IPS DF 6.9 (cell line): ENCODE results near the gene IER5L.
"Not testable (repeated sequence)": the region's sequence is repeated elsewhere in the genome, so short reads cannot be mapped to it uniquely, and the experiment has no call there.

Source experiments
- DNase-seq: peaks from one replicate; pipeline ENCODE4 v3.0.0-alpha.2; 2013; ENCODE audit warnings: low read depth, low spot score
- H3K27ac ChIP-seq: one replicate; pipeline ENCODE4 v1.5.1; 2013; ENCODE audit warnings: low read length, control low read depth
- H3K27me3 ChIP-seq: 2 replicates; pipeline ENCODE4 v1.6.1; 2013; ENCODE audit warnings: mild to moderate bottlenecking, low read length; ENCODE audit not compliant: control insufficient read depth, insufficient read depth
- H3K36me3 ChIP-seq: 2 replicates; pipeline ENCODE4 v1.6.1; 2013; ENCODE audit warnings: low read length; ENCODE audit not compliant: control insufficient read depth, insufficient read depth
- H3K4me1 ChIP-seq: 2 replicates; pipeline ENCODE4 v1.6.1; 2013; ENCODE audit warnings: low read length; ENCODE audit not compliant: control insufficient read depth, insufficient read depth
- H3K4me3 ChIP-seq: 2 replicates; pipeline ENCODE4 v1.5.1; 2013; ENCODE audit warnings: mild to moderate bottlenecking, low read length
- H3K9me3 ChIP-seq: 2 replicates; pipeline ENCODE4 v1.6.1; 2013; ENCODE audit warnings: low read length, inconsistent platforms; ENCODE audit not compliant: control insufficient read depth, insufficient read depth
- WGBS: extraction: QIAGEN DNeasy Blood & Tissue Kit; methylation state at CpG from one replicate; pipeline ENCODE4 v1.1.7; 2013; ENCODE audit warnings: mixed read lengths, missing lambda C conversion rate; ENCODE audit not compliant: insufficient read length, insufficient coverage; 5-methylcytosine and 5-hydroxymethylcytosine counted together

IER5L gene

DNA sequence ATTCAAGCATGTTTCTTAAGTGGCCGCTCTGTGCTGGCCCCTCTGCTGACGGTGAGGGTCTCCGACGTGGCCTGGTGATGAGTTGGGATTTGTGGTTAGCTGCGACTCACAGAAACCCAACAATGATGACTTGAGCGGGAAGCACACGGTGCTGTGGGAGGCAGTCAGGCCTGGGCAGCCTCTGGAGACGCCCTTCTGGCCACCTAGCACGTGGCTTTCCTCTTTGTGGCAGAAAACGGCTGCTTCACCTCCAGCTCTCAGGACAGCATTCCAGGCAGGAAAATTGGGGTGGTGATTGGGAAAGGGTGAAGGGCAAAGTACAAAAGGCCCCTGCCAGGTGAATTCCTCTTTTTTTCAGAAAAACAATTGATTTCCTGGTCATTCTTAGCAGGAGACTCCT, 17.5 kb upstream of the IER5L start:
- H3K4me3 ChIP-seq, result no peak overlapping the region
- no peaks in the 10 kb centered on the region for H3K9me3 ChIP-seq
- no peak overlapping the region for H3K27ac ChIP-seq
- no CpG with 5 or more reads among the region's 10 CpGs for WGBS
- no peaks in the 10 kb centered on the region for H3K36me3 ChIP-seq
- H3K4me1 ChIP-seq, result peaks cover 5% of the 10 kb centered on the region; the same call in 1 of the 2 replicates
- DNase-seq, result no peak
- H3K27me3 ChIP-seq, result no peaks in the 10 kb centered on the region; the same call in 1 of the 2 replicates

DNA sequence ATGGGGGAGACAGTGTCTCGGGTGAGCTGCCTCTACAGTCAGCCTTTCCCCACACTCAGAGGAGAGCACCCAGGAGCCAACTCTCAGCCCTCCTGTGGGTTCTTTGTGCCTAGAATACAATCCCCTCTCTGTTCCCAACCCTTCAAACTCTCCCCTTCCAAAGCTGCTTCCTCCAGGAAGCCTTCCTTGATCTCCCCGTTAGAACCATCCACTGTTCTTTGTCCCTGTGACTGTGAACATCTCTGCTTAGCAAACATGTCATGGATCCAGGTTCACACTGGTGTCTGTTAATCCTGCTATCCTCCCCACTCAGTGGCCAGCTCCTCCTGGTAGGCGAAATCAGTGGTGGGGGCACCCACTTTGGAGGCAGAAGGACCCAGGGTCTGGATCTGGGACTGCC, 16.2 kb upstream of the IER5L start:
- no CpG with 5 or more reads among the region's 3 CpGs for WGBS
- Histone ChIP-seq H3K9me3 (no peaks in the 10 kb centered on the region), H3K27me3 (no peaks in the 10 kb centered on the region; the same call in 1 of the 2 replicates), H3K4me1 (peaks cover 5% of the 10 kb centered on the region; the same call in 1 of the 2 replicates), H3K36me3 (no peaks in the 10 kb centered on the region), H3K27ac (no peak overlapping the region), H3K4me3 (no peak overlapping the region)
- DNase-seq, result no peak

DNA sequence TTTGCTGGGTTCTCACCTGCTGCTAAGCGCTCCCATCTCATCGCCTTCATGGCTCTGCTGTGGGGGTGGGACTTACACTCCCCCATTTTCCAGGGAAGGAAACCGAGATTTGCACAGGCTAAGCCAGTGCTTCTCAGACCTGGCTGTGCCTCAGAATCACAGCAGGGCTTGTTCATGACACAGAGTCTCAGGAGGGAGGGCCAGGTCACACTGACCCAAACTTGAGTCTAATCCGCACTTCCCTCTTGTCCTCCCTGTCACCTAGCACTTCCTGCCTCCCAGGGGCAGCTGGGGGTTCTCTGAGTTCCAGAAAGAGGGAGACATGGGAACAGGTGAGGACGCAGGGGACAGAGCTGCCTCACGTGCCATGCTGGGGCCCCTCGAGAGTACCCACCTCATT, 15.6 kb upstream of the IER5L start:
- H3K9me3 ChIP-seq, result no peaks in the 10 kb centered on the region
- H3K36me3 ChIP-seq, result no peaks in the 10 kb centered on the region
- DNase-seq, result no peak
- no peak overlapping the region for H3K27ac ChIP-seq
- WGBS, result no CpG with 5 or more reads among the region's 7 CpGs
- peaks cover 5% of the 10 kb centered on the region; the same call in 1 of the 2 replicates for H3K4me1 ChIP-seq
- H3K27me3 ChIP-seq, result no peaks in the 10 kb centered on the region; the same call in 1 of the 2 replicates
- H3K4me3 ChIP-seq, result no peak overlapping the region

DNA sequence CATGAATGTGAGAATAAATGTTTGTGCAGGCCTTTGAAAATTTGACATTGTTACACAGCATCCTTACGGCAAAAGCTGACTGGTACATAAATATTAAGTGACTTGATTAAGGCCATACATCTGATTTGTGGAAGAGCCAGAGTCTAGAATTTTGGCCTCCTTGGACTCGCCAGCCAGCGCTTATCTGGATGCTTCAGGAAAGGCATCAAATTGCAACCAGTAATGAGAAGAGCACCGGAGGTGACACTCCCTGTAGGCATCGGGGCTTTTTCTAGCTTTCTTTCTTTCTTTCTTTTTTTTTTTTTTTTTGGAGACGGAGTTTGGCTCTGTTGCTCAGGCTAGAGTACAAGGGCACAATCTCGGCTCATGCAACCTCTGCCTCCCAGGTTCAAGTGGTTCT, 13.2 kb upstream of the IER5L start:
- no peak for DNase-seq
- Histone ChIP-seq H3K27me3 (no peaks in the 10 kb centered on the region; the same call in 1 of the 2 replicates), H3K9me3 (no peaks in the 10 kb centered on the region), H3K27ac (no peak overlapping the region), H3K4me1 (peaks cover 3% of the 10 kb centered on the region; the same call in 1 of the 2 replicates), H3K4me3 (no peak overlapping the region), H3K36me3 (no peaks in the 10 kb centered on the region)
- WGBS, result no CpG with 5 or more reads among the region's 7 CpGs

DNA sequence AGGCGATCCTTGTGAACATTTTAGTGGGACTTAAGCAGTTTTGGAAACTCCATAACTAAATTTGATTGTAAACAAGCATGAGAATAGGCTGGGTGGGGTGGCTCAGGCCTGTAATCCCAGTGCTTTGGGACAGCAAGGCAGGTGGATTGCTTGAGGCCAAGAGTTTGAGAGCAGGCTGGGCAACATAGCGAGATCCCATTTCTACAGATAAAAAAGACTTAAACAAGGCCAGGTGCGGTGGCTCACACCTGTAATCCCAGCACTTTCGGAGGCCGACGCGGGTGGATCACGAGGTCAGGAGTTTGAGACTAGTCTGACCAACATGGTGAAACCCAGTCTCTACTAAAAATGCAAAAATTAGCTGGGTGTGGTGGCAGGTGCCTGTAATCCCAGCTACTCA, 11.9 kb upstream of the IER5L start:
- DNase-seq, H3K36me3 ChIP-seq, H3K27ac ChIP-seq, H3K9me3 ChIP-seq, H3K4me3 ChIP-seq, H3K27me3 ChIP-seq, H3K4me1 ChIP-seq: not testable (repeated sequence)
- WGBS, result no CpG with 5 or more reads among the region's 8 CpGs

DNA sequence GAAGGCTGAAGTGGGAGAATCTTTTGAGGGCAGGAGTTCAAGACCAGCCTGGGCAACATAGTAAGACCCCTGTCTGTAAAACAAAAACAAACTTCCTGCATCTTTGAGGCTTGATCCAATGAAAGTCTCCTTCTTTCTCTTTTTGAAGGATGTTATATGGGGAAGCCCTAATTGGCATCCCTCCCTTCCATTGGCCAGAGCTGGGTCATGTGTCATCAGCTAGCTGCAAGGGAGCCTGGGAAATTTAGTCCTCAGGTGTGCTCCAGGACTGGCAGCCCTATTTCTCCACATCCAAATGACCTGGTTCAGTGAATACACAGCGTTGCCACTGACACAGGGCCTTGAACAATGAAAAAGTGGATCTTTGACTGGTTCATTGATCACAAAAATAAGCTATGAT, 9.0 kb upstream of the IER5L start:
- Histone ChIP-seq H3K4me1 (no peaks in the 10 kb centered on the region), H3K27ac (no peak overlapping the region), H3K27me3 (peaks cover 6% of the 10 kb centered on the region; the same call in 1 of the 2 replicates), H3K4me3 (no peak overlapping the region), H3K9me3 (no peaks in the 10 kb centered on the region), H3K36me3 (no peaks in the 10 kb centered on the region)
- no peak for DNase-seq
- WGBS, result no CpG with 5 or more reads among the region's 1 CpG

DNA sequence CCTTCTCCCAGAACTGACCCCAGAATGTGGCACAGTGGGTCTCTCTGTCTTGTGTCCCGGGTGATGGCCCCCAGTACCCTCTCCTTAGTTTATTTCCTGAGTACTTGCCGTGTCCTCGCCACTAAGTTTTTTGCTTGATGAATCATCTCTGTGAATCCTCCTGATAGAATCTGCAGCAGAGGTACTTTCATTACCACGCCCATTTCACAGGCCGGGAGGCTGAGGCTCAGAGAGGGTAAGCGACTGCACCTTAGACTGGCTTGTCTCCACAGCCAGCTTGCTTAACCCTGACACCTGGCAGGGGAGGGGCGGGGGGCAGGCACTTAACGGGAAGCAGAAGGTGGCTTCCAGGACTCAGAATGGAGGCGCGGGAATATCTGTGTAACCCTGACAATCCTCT, 7.9 kb upstream of the IER5L start:
- Histone ChIP-seq H3K27ac (no peak overlapping the region), H3K4me3 (no peak overlapping the region), H3K9me3 (no peaks in the 10 kb centered on the region), H3K36me3 (no peaks in the 10 kb centered on the region), H3K4me1 (no peaks in the 10 kb centered on the region), H3K27me3 (peaks cover 17% of the 10 kb centered on the region)
- no CpG with 5 or more reads among the region's 10 CpGs for WGBS
- no peak for DNase-seq

DNA sequence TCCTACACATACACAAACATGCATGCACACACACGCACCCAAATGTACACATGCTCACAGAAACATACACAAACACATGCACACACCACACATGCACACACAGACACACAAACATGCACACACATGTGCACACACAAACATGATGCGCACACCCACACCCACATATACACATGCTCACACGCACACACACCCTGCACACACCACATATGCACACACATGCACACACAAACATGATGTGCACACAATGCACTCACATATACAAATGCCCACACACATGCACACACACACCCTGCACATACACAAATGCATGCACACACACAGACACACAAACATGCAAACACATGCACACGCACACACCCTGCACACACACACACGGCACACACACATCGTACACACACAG, 7.3 kb upstream of the IER5L start:
- H3K27ac ChIP-seq, result no peak overlapping the region
- H3K4me1 ChIP-seq, result no peaks in the 10 kb centered on the region
- WGBS, result no CpG with 5 or more reads among the region's 6 CpGs

DNA sequence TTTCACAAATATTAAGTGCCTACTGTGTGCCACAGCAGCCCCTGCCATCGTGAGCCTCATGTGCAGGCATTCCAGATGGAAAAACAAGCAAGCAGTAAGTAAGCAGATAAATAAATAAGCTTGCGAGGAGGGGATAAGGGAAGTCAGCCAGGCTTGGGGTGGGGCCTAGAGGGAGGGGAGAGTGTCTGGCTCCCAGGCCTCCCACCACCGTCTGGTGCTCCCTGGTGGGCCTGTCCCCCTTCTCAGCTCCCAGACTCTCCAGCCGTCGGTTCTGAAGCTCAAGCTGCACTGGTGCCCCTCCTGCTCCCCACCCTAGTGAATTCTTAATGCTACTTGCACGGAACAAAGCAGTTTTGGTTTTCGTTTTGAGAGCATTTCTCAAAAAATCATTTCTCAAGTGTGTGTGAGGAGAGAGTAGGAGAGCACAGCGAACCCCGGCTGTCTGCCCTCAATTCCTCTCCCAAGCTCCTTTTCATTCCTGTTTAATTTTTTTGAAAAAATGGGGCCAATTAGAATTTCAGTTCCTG, 6.6 kb upstream of the IER5L start:
- Histone ChIP-seq H3K27ac (no peak overlapping the region), H3K27me3 (peaks cover 30% of the 10 kb centered on the region), H3K9me3 (no peaks in the 10 kb centered on the region), H3K4me1 (no peaks in the 10 kb centered on the region), H3K36me3 (no peaks in the 10 kb centered on the region), H3K4me3 (no peak overlapping the region)
- no CpG with 5 or more reads among the region's 9 CpGs for WGBS
- DNase-seq, result no peak

More for the DNA sequence above, 7.3 kb upstream of the IER5L start:
- H3K4me3 ChIP-seq, result no peak overlapping the region
- peaks cover 23% of the 10 kb centered on the region for H3K27me3 ChIP-seq
- H3K9me3 ChIP-seq, result no peaks in the 10 kb centered on the region
- no peak for DNase-seq
- no peaks in the 10 kb centered on the region for H3K36me3 ChIP-seq

DNA sequence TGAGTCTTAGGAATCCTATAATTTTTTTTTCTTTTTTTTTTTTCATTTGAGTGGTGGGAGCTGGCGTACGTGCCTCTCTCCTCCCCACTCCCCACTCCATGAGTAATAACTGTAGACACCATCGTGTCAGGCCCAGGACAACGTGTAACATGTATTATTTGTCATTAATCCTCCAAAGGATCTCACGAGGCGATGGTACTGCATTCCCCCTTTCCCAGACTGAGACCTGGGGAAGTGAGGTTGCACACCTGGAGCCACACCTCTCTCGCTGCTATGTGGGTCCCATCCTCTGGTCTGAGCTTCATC, 6.1 kb upstream of the IER5L start:
- DNase-seq, result no peak
- Histone ChIP-seq H3K4me3 (no peak overlapping the region), H3K27me3 (peaks cover 34% of the 10 kb centered on the region), H3K36me3 (no peaks in the 10 kb centered on the region), H3K9me3 (no peaks in the 10 kb centered on the region), H3K27ac (no peak overlapping the region), H3K4me1 (no peaks in the 10 kb centered on the region)
- no CpG with 5 or more reads among the region's 7 CpGs for WGBS

DNA sequence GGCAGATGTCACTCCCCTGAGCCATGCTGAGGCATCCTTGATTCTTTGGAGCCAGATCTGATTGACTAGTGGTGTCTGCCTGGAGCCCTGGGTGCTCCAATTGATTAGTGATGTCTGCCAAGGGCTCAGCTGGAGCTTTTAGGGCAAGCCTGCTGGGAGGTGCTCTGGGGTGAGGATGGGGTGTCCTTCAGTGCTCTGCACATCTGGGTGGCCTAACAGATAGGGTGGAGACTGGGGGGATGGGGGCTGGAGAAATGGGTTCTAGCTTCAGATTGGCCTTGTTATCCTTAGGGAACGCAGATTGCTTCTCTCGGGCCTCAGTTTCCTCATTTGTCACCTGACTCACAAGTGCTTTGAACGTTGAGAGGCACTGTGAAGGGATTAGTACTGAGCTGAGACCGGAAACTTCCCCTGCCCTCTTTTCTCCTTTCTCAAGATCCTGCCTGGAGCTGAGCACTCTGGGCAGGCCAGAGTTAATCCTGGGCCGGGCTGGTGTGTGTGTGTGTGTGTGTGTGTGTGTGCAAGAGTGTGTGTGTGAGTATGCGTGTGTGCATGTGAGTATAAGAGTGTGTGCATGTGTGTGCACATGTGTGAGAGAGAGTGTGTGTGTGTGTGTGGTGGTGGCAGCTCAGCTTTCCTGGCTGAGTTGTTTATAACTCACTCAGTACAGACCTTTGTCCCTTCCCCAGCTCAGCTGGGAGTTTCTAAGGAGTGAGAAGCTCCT, 5.6 kb upstream of the IER5L start:
- Histone ChIP-seq H3K27ac (no peak overlapping the region), H3K4me3 (no peak overlapping the region), H3K36me3 (no peaks in the 10 kb centered on the region), H3K4me1 (no peaks in the 10 kb centered on the region), H3K9me3 (no peaks in the 10 kb centered on the region), H3K27me3 (peaks cover 34% of the 10 kb centered on the region)
- no CpG with 5 or more reads among the region's 6 CpGs for WGBS
- no peak for DNase-seq
